H1 (cell line): Measurements from ENCODE around the gene UFSP2. TPM values are rescaled to one million over a fixed set of nuclear protein-coding genes. Genes with fewer than 3 reads are reported as not detected.

Experiments
- CTCF ChIA-PET: fragments of 300-600 bp; sonication (Branson Sonifier 250); formaldehyde crosslinking; loops from one replicate; lab custom pipeline; 2021; ENCODE audit not compliant: partially characterized antibody; lab: Charles Lee
- POLR2A ChIA-PET: fragments of 300-600 bp; sonication (Branson Sonifier 250); formaldehyde crosslinking; loops from one replicate; lab custom pipeline; 2021; ENCODE audit warnings: inconsistent platforms; ENCODE audit not compliant: partially characterized antibody; lab: Charles Lee
- DNase-seq, 2 experiments: peaks; one replicate each; pipeline versions ENCODE4 v3.0.0 to v3.0.0-alpha.2; 2010 to 2022; ENCODE audit warnings: low spot score in 2 of 2, low read depth in 1 of 2, mixed read lengths in 1 of 2
- FAIRE-seq: peaks from 2 replicates; lab custom pipeline; 2011; peaks lifted over from hg19 to GRCh38; lab: Jason Lieb, UNC
- H2AFZ ChIP-seq: 2 replicates; pipeline ENCODE4 v1.8.1; 2012; ENCODE audit warnings: low read length, inconsistent platforms
- H2AK5ac ChIP-seq: 2 replicates; pipeline ENCODE4 v1.6.1; 2013; ENCODE audit warnings: low read depth, low read length
- H2BK120ac ChIP-seq: replicated peaks from 2 replicates; pipeline ENCODE3; 2013; ENCODE audit warnings: low read depth, low read length, inconsistent platforms
- H2BK12ac ChIP-seq: 2 replicates; pipeline ENCODE4 v1.6.1; 2013; ENCODE audit warnings: low read depth, low read length
- H2BK15ac ChIP-seq: 2 replicates; pipeline ENCODE4 v1.6.1; 2013; ENCODE audit warnings: low read length
- H2BK20ac ChIP-seq: 2 replicates; pipeline ENCODE4 v1.6.1; 2013; ENCODE audit warnings: low read length
- H2BK5ac ChIP-seq: 2 replicates; pipeline ENCODE4 v1.6.1; 2013; ENCODE audit warnings: low read depth, low read length
- H3K14ac ChIP-seq: 2 replicates; pipeline ENCODE4 v1.6.1; 2013; ENCODE audit warnings: inconsistent platforms; ENCODE audit not compliant: insufficient read length
- H3K18ac ChIP-seq: 2 replicates; pipeline ENCODE4 v1.6.1; 2013; ENCODE audit warnings: low read length; ENCODE audit errors: extremely low read depth
- H3K23ac ChIP-seq: 2 replicates; pipeline ENCODE4 v1.6.1; 2013; ENCODE audit warnings: inconsistent platforms; ENCODE audit not compliant: insufficient read length
- H3K23me2 ChIP-seq: 2 replicates; pipeline ENCODE4 v1.6.1; 2013; ENCODE audit warnings: low read depth, low read length
- H3K27ac ChIP-seq: 2 replicates; pipeline ENCODE4 v1.6.1; 2011; ENCODE audit warnings: low read depth, low read length, inconsistent platforms
- H3K27me3 ChIP-seq, 4 experiments: replicated peaks in 1 of 4; 1 replicate in 1 of 4; 2 replicates in 3 of 4; pipeline versions ENCODE4 v1.6.1 to v1.8.1; 2011 to 2013; ENCODE audit warnings: low read length in 3 of 4, mild to moderate bottlenecking in 3 of 4, inconsistent platforms in 2 of 4, mixed read lengths in 2 of 4, moderate library complexity in 1 of 4; ENCODE audit not compliant: control insufficient read depth in 3 of 4, insufficient read depth in 3 of 4; ENCODE audit errors: extremely low read depth in 1 of 4
- H3K36me3 ChIP-seq, 4 experiments: 2 replicates each; pipeline versions ENCODE4 v1.6.1 to v1.8.1; 2011 to 2013; ENCODE audit warnings: mild to moderate bottlenecking in 4 of 4, low read length in 3 of 4, moderate library complexity in 2 of 4, control low read depth in 1 of 4, inconsistent platforms in 1 of 4; ENCODE audit not compliant: insufficient read depth in 4 of 4, control insufficient read depth in 2 of 4
- H3K4ac ChIP-seq: replicated peaks from 2 replicates; pipeline ENCODE3; 2013; ENCODE audit warnings: low read length, low read depth, mixed read lengths, inconsistent platforms; ENCODE audit not compliant: insufficient read length
- H3K4me1 ChIP-seq, 4 experiments: replicated peaks in 1 of 4; 1 replicate in 1 of 4; 2 replicates in 3 of 4; pipeline versions ENCODE4 v1.6.1 to v1.8.1; 2011 to 2013; ENCODE audit warnings: low read length in 3 of 4, inconsistent platforms in 2 of 4, mixed read lengths in 1 of 4; ENCODE audit not compliant: insufficient read depth in 4 of 4, control insufficient read depth in 3 of 4
- H3K4me2 ChIP-seq, 2 experiments: 2 replicates each; pipeline versions ENCODE4 v1.6.1 to v1.8.1; 2011 to 2013; ENCODE audit warnings: low read depth in 2 of 2, low read length in 2 of 2, control low read depth in 1 of 2, inconsistent platforms in 1 of 2, mild to moderate bottlenecking in 1 of 2; ENCODE audit not compliant: insufficient read depth in 1 of 2
- H3K4me3 ChIP-seq, 4 experiments: fragments of 200-600, 300-600 bp in 1 of 4; sonication (generic), shearing (Covaris generic), sonication (Bioruptor Twin) in 1 of 4; 2 replicates each; pipeline versions ENCODE4 v1.5.1 to v1.8.1; 2011 to 2016; ENCODE audit warnings: low read length in 4 of 4, low read depth in 3 of 4, control low read depth in 2 of 4, inconsistent platforms in 2 of 4, mild to moderate bottlenecking in 2 of 4, mixed read lengths in 1 of 4, moderate library complexity in 1 of 4; ENCODE audit not compliant: insufficient read depth in 2 of 4; ENCODE audit errors: extremely low read depth in 1 of 4
- H3K56ac ChIP-seq: replicated peaks from 2 replicates; pipeline ENCODE3; 2013; ENCODE audit warnings: low read depth, mild to moderate bottlenecking, mixed read lengths, low read length, inconsistent platforms; ENCODE audit not compliant: insufficient read length
- H3K79me1 ChIP-seq: 2 replicates; pipeline ENCODE4 v1.6.1; 2013; ENCODE audit warnings: low read depth, low read length, control low read depth
- H3K79me2 ChIP-seq, 2 experiments: 2 replicates each; pipeline versions ENCODE4 v1.6.1 to v1.8.1; 2012 to 2013; ENCODE audit warnings: low read length in 2 of 2, mild to moderate bottlenecking in 2 of 2, inconsistent platforms in 1 of 2; ENCODE audit not compliant: insufficient read depth in 2 of 2, control insufficient read depth in 1 of 2
- H3K9ac ChIP-seq, 4 experiments: replicated peaks in 1 of 4; 1 replicate in 1 of 4; 2 replicates in 3 of 4; pipeline versions ENCODE4 v1.6.1 to v1.8.1; 2011 to 2013; ENCODE audit warnings: low read depth in 3 of 4, low read length in 3 of 4, control low read depth in 2 of 4, mild to moderate bottlenecking in 2 of 4, moderate library complexity in 2 of 4, inconsistent platforms in 1 of 4; ENCODE audit errors: extremely low read depth in 1 of 4
- H3K9me3 ChIP-seq, 2 experiments: 2 replicates each; pipeline versions ENCODE4 v1.6.1 to v1.8.1; 2012 to 2013; ENCODE audit warnings: mild to moderate bottlenecking in 2 of 2, moderate library complexity in 2 of 2, control low read depth in 1 of 2, inconsistent platforms in 1 of 2, low read depth in 1 of 2, low read length in 1 of 2, mixed read lengths in 1 of 2; ENCODE audit not compliant: insufficient read depth in 2 of 2
- H4K20me1 ChIP-seq, 2 experiments: replicated peaks in 1 of 2; 2 replicates each; pipeline versions ENCODE3 to v1.8.1; 2011 to 2013; ENCODE audit warnings: inconsistent platforms in 2 of 2, low read length in 2 of 2, mild to moderate bottlenecking in 1 of 2; ENCODE audit not compliant: insufficient read depth in 2 of 2, control insufficient read depth in 1 of 2
- H4K5ac ChIP-seq: 2 replicates; pipeline ENCODE4 v1.6.1; 2013; ENCODE audit warnings: low read length, low read depth, mixed read lengths, inconsistent platforms; ENCODE audit not compliant: insufficient read length
- H4K8ac ChIP-seq: 2 replicates; pipeline ENCODE4 v1.8.0; 2013; ENCODE audit warnings: mild to moderate bottlenecking, moderate library complexity, low read length, inconsistent platforms; ENCODE audit not compliant: insufficient read depth; ENCODE audit errors: extremely low read depth
- H4K91ac ChIP-seq: replicated peaks from 2 replicates; pipeline ENCODE3; 2013; ENCODE audit warnings: low read length, mixed read lengths, inconsistent platforms; ENCODE audit not compliant: insufficient read length
- BCL11A ChIP-seq, 2 experiments: IDR thresholded peaks; one replicate each; pipeline ENCODE4 v1.6.1; 2011; ENCODE audit warnings: low read depth in 2 of 2, low read length in 2 of 2, mild to moderate bottlenecking in 2 of 2
- CTBP2 ChIP-seq: IDR thresholded peaks from 2 replicates; pipeline ENCODE4 v1.7.0; 2011; ENCODE audit warnings: borderline replicate concordance, mild to moderate bottlenecking, moderate library complexity, mixed read lengths, low read length; ENCODE audit not compliant: insufficient read depth, insufficient read length
- EP300 ChIP-seq, 2 experiments: IDR thresholded peaks; 1 replicate in 1 of 2; 2 replicates in 1 of 2; pipeline ENCODE4 v1.6.1; 2011 to 2012; ENCODE audit warnings: low read depth in 2 of 2, low read length in 2 of 2, mild to moderate bottlenecking in 2 of 2, borderline replicate concordance in 1 of 2, inconsistent platforms in 1 of 2, moderate library complexity in 1 of 2
- FOSL1 ChIP-seq: IDR thresholded peaks from 2 replicates; pipeline ENCODE4 v1.6.1; 2011; ENCODE audit warnings: mild to moderate bottlenecking, low read depth, low read length, moderate library complexity; ENCODE audit not compliant: insufficient read depth
- MAFK ChIP-seq: IDR thresholded peaks from 2 replicates; pipeline ENCODE4 v1.6.1; 2012; ENCODE audit warnings: low read depth, mild to moderate bottlenecking, improper control_type of control experiment, low read length
- SIX5 ChIP-seq: IDR thresholded peaks from 2 replicates; pipeline ENCODE4 v1.6.1; 2011; ENCODE audit warnings: mild to moderate bottlenecking, low read depth, low read length
- SP4 ChIP-seq: IDR thresholded peaks from 2 replicates; pipeline ENCODE4 v1.6.1; 2012; ENCODE audit warnings: low read length, inconsistent platforms
- SRF ChIP-seq: IDR thresholded peaks from 2 replicates; pipeline ENCODE4 v1.6.1; 2011; ENCODE audit warnings: mild to moderate bottlenecking, low read depth, low read length, moderate library complexity
- WGBS, 2 experiments: shearing (Covaris generic) in 1 of 2; methylation state at CpG; one replicate each; pipeline versions ENCODE4 v1.1.6 to v1.1.7; 2013 to 2015; ENCODE audit warnings: low lambda C conversion rate in 2 of 2, mixed read lengths in 2 of 2, inconsistent platforms in 1 of 2, low coverage in 1 of 2, missing lambda C conversion rate in 1 of 2; ENCODE audit not compliant: insufficient replicate concordance in 2 of 2, insufficient coverage in 1 of 2, insufficient read length in 1 of 2; ENCODE audit errors: extremely low coverage in 1 of 2, missing lambda C conversion rate in 1 of 2; 5-methylcytosine and 5-hydroxymethylcytosine counted together
- polyA plus RNA-seq, 7 experiments: library from polyadenylated mRNA; depleted of rRNA in 3 of 7; stranded (reverse) in 5 of 7; unstranded in 2 of 7; fragments of >200 nt in 5 of 7; fragments of 200-250 nt in 2 of 7; gene quantifications; 1 replicate in 5 of 7; 2 replicates in 1 of 7; 4 replicates in 1 of 7; pipeline versions ENCODE4 v1.2.1 to v1.2.3, GENCODE V29; 2011 to 2013; ENCODE audit warnings: missing spikeins in 2 of 7, mixed read lengths in 2 of 7
- total RNA-seq: library from RNA; stranded (reverse); fragmentation: NEBNext Ultra II Directional; extraction: Animal tissue kit (Norgen Biotek cat#: 25700); gene quantifications from 2 replicates; pipeline ENCODE4 v1.2.1, GENCODE V29; 2021

Gene UFSP2
- total and polyA plus RNA-seq, 2 of the 8 experiments (the other 6 are each of a cell fraction or from before 2014, with no cell fraction given) = 22.9 to 26.0 TPM

GRCh38 chr4:185392156-185392555 is 33.6 kb downstream of the UFSP2 start:
- Histone ChIP-seq H3K23me2 (peaks cover 12% of the 10 kb centered on the region; the same call in 1 of the 2 replicates), H4K20me1 (no peaks in the 10 kb centered on the region), H3K79me1 (no peaks in the 10 kb centered on the region), H2BK20ac (no peak overlapping the region), H2BK5ac (no peak overlapping the region), H4K8ac (no peak overlapping the region), H2BK120ac (no peak overlapping the region), H3K9me3 (no peaks in the 10 kb centered on the region), H3K4me2 (no peak overlapping the region), H3K9ac (no peak overlapping the region), H3K27me3 (no peaks in the 10 kb centered on the region), H2AK5ac (no peak overlapping the region), H3K4me3 (no peak overlapping the region), H3K36me3 (no peaks in the 10 kb centered on the region), H2BK12ac (no peak overlapping the region), H3K79me2 (no peaks in the 10 kb centered on the region), H3K23ac (no peak overlapping the region), H3K56ac (no peak overlapping the region), H4K5ac (no peak overlapping the region), H3K14ac (no peak overlapping the region), H2AFZ (no peak overlapping the region), H3K27ac (no peak overlapping the region), H3K4me1 (peaks cover 0 to 6% (median 2%) of the 10 kb centered on the region in 4 experiments; a peak in 4 of 7 replicates), H3K4ac (no peak overlapping the region), H4K91ac (no peak overlapping the region), H3K18ac (no peak overlapping the region), H2BK15ac (no peak overlapping the region)
- WGBS, 2 experiments = 81% methylated on average over 1 of the region's 1 CpG; no CpG with 5 or more reads in 1 of the 2 experiments
- no peak for FAIRE-seq
- ChIA-PET CTCF (no interaction called here), POLR2A (no interaction called here)
- no peak for DNase-seq
- TF ChIP-seq MAFK (no peak), SRF (no peak), CTBP2 (no peak), BCL11A (IDR thresholded peaks at IDR 0.05; ENCODE audit: low read depth in 2 of 2, low read length in 2 of 2) (no peak), EP300 (IDR thresholded peaks at IDR 0.05; ENCODE audit: borderline replicate concordance in 1 of 2, low read depth in 2 of 2, low read length in 2 of 2) (no peak), FOSL1 (no peak), SP4 (no peak), SIX5 (no peak)
